ENCODE data around the gene GMCL2.

GMCL2 gene

GRCh38 chr5:178223196-178223773, 36.1 kb upstream of the GMCL2 start:
- in situ Hi-C loops (cut with MboI; ENCODE audit: low sequenced_read_pairs): no loop called here

- in situ Hi-C loops (cut with MboI; ENCODE audit: low sequenced_read_pairs): no loop called here
These were observed 35.1 kb upstream of the GMCL2 start for GRCh38 chr5:178222292-178222691.

- in situ Hi-C loops (cut with MboI; ENCODE audit: low sequenced_read_pairs): no loop called here
These were observed 34.7 kb upstream of the GMCL2 start for GRCh38 chr5:178221853-178222252.

GRCh38 chr5:178221282-178221681, 34.1 kb upstream of the GMCL2 start:
- in situ Hi-C loops (cut with MboI; ENCODE audit: low sequenced_read_pairs): no loop called here

- in situ Hi-C loops (cut with MboI; ENCODE audit: low sequenced_read_pairs): no loop called here
These were observed 31.7 kb upstream of the GMCL2 start for GRCh38 chr5:178218827-178219226.

GRCh38 chr5:178218237-178218776, 31.1 kb upstream of the GMCL2 start:
- in situ Hi-C loops (cut with MboI; ENCODE audit: low sequenced_read_pairs): no loop called here

GRCh38 chr5:178216779-178217178, 29.6 kb upstream of the GMCL2 start:
- in situ Hi-C loops (cut with MboI; ENCODE audit: low sequenced_read_pairs): no loop called here

- in situ Hi-C loops (cut with MboI; ENCODE audit: low sequenced_read_pairs): no loop called here
These were observed 28.9 kb upstream of the GMCL2 start for GRCh38 chr5:178216088-178216534.

- in situ Hi-C loops (cut with MboI; ENCODE audit: low sequenced_read_pairs): no loop called here
These were observed 28.3 kb upstream of the GMCL2 start for GRCh38 chr5:178215280-178216002.

- in situ Hi-C loops (cut with MboI; ENCODE audit: low sequenced_read_pairs): no loop called here
These were observed 27.1 kb upstream of the GMCL2 start for GRCh38 chr5:178214160-178214803.

GRCh38 chr5:178213748-178214151, 26.6 kb upstream of the GMCL2 start:
- in situ Hi-C loops (cut with MboI; ENCODE audit: low sequenced_read_pairs): no loop called here

- in situ Hi-C loops (cut with MboI; ENCODE audit: low sequenced_read_pairs): no loop called here
These were observed 25.9 kb upstream of the GMCL2 start for GRCh38 chr5:178213003-178213461.

- in situ Hi-C loops (cut with MboI; ENCODE audit: low sequenced_read_pairs): no loop called here
These were observed 25.3 kb upstream of the GMCL2 start for GRCh38 chr5:178212241-178213002.

GRCh38 chr5:178211095-178212048, 24.2 kb upstream of the GMCL2 start:
- in situ Hi-C loops (cut with MboI; ENCODE audit: low sequenced_read_pairs): no loop called here

GRCh38 chr5:178210686-178211085, 23.5 kb upstream of the GMCL2 start:
- in situ Hi-C loops (cut with MboI; ENCODE audit: low sequenced_read_pairs): no loop called here

- in situ Hi-C loops (cut with MboI; ENCODE audit: low sequenced_read_pairs): no loop called here
These were observed 22.9 kb upstream of the GMCL2 start for GRCh38 chr5:178210073-178210535.

GRCh38 chr5:178209334-178210072, 22.3 kb upstream of the GMCL2 start:
- in situ Hi-C loops (cut with MboI; ENCODE audit: low sequenced_read_pairs): no loop called here

- in situ Hi-C loops (cut with MboI; ENCODE audit: low sequenced_read_pairs): no loop called here
These were observed 21.5 kb upstream of the GMCL2 start for GRCh38 chr5:178208540-178209227.

GRCh38 chr5:178207917-178208280, 20.7 kb upstream of the GMCL2 start:
- in situ Hi-C loops (cut with MboI; ENCODE audit: low sequenced_read_pairs): no loop called here

Data from HL-60/S4 treated with retinoic acid at 250 ng/mL for 4 days and 3 days (cell line).